Caco-2 (cell line): ENCODE measurements around the gene VWA8. TPM values are rescaled to one million over a fixed set of nuclear protein-coding genes. Genes with fewer than 3 reads are reported as not detected.

Experiments
- BruUV-seq: library from RNA; stranded (reverse); fragments of 400-500 nt; replicated peaks from 2 replicates; lab custom pipeline; 2021; lab: Mats Ljungman, UMichigan
- CTCF ChIA-PET: fragments of 300-600 bp; sonication (Branson Sonifier 250); formaldehyde crosslinking; loops from one replicate; lab custom pipeline; 2022; ENCODE audit warnings: antibody characterized with exemption; lab: Charles Lee
- POLR2A ChIA-PET: fragments of 300-600 bp; sonication (Branson Sonifier 250); formaldehyde crosslinking; loops from one replicate; lab custom pipeline; 2022; ENCODE audit warnings: antibody characterized with exemption; lab: Charles Lee
- DNase-seq, 2 experiments: peaks; one replicate each; pipeline versions ENCODE4 v3.0.0 to v3.0.0-alpha.2; 2020 to 2022
- H3K27me3 ChIP-seq: replicated peaks from 2 replicates; pipeline ENCODE4 v1.6.0; 2011; ENCODE audit warnings: low read length; ENCODE audit not compliant: control insufficient read depth, insufficient read depth
- H3K36me3 ChIP-seq: 2 replicates; pipeline ENCODE4 v1.5.1; 2011; ENCODE audit warnings: low read length; ENCODE audit not compliant: control insufficient read depth, insufficient read depth
- H3K4me1 ChIP-seq: fragments of 250-450 bp; sonication (Bioruptor Pico); 2 replicates; pipeline ENCODE4 v1.5.1; 2020; ENCODE audit warnings: mild to moderate bottlenecking
- H3K4me3 ChIP-seq: 2 replicates; pipeline ENCODE4 v1.5.1; 2011; ENCODE audit warnings: low read depth, mild to moderate bottlenecking, control low read depth, low read length
- H3K9me3 ChIP-seq: fragments of 250-450 bp; sonication (Bioruptor Pico); 2 replicates; pipeline ENCODE4 v1.5.1; 2020; ENCODE audit warnings: mild to moderate bottlenecking, moderate library complexity
- H3K27ac Mint-ChIP-seq: one replicate; pipeline ENCODE4 v1.8.0; 2022; ENCODE audit warnings: mixed read lengths; ENCODE audit not compliant: unreplicated experiment
- H3K27me3 Mint-ChIP-seq: one replicate; pipeline ENCODE4 v1.8.0; 2022; ENCODE audit warnings: mixed read lengths; ENCODE audit not compliant: insufficient read depth, unreplicated experiment
- H3K36me3 Mint-ChIP-seq: one replicate; pipeline ENCODE4 v1.8.0; 2022; ENCODE audit warnings: mild to moderate bottlenecking, mixed read lengths; ENCODE audit not compliant: insufficient read depth, unreplicated experiment
- H3K4me1 Mint-ChIP-seq: one replicate; pipeline ENCODE4 v1.8.0; 2022; ENCODE audit warnings: low read depth, mixed read lengths; ENCODE audit not compliant: unreplicated experiment
- H3K4me3 Mint-ChIP-seq: one replicate; pipeline ENCODE4 v1.8.0; 2022; ENCODE audit warnings: mild to moderate bottlenecking, moderate library complexity, mixed read lengths; ENCODE audit not compliant: unreplicated experiment
- H3K9me3 Mint-ChIP-seq: one replicate; pipeline ENCODE4 v1.8.0; 2022; ENCODE audit warnings: mixed read lengths; ENCODE audit not compliant: unreplicated experiment
- intact Hi-C: fragments of 100-400 bp; cut with micrococcal nuclease; formaldehyde crosslinking; loops from one replicate; pipeline ENCODE4 v1.10.0; 2022; ENCODE audit not compliant: unreplicated experiment
- total RNA-seq: library from RNA; stranded (reverse); gene quantifications from 2 replicates; pipeline ENCODE4 v1.2.3, GENCODE V29; 2022
- TF ChIP-seq, protein P1 (sequence below), 2 experiments: fragments of 200-600 bp in 1 of 2; IDR thresholded peaks; 1 replicate in 1 of 2; 2 replicates in 1 of 2; pipeline versions ENCODE4 v1.5.1 to v1.8.0; 2011 to 2022; ENCODE audit warnings: antibody characterized with exemption in 1 of 2, control low read depth in 1 of 2, inconsistent platforms in 1 of 2, low read depth in 1 of 2, low read length in 1 of 2, mild to moderate bottlenecking in 1 of 2, moderate library complexity in 1 of 2; ENCODE audit not compliant: insufficient read depth in 1 of 2, severe bottlenecking in 1 of 2, unreplicated experiment in 1 of 2

VWA8 gene
- total RNA-seq, 1 experiment from 2014 or later, result 20.7 TPM

- Histone ChIP-seq H3K4me1 (no peaks in the 10 kb centered on the region), H3K36me3 (no peaks in the 10 kb centered on the region), H3K9me3 (no peaks in the 10 kb centered on the region; the same call in 1 of the 2 replicates), H3K4me3 (no peak overlapping the region), H3K27me3 (no peaks in the 10 kb centered on the region)
- H3K27me3 Mint-ChIP-seq, result no peaks in the 10 kb centered on the region
- no TSS peak for BruUV-seq
- no peaks in the 10 kb centered on the region for H3K4me1 Mint-ChIP-seq
- H3K4me3 Mint-ChIP-seq, result no peak overlapping the region
- H3K27ac Mint-ChIP-seq, result no peak overlapping the region
- H3K9me3 Mint-ChIP-seq, result peaks cover 15% of the 10 kb centered on the region
- intact Hi-C loops, result no loop called here
- CTCF ChIA-PET, result interaction anchor here (0.6 kb wide), 1 partner anchor 107 kb away, joined by 6 read pairs; no protein-coding TSS in a partner anchor
- TF ChIP-seq, protein P1, sequence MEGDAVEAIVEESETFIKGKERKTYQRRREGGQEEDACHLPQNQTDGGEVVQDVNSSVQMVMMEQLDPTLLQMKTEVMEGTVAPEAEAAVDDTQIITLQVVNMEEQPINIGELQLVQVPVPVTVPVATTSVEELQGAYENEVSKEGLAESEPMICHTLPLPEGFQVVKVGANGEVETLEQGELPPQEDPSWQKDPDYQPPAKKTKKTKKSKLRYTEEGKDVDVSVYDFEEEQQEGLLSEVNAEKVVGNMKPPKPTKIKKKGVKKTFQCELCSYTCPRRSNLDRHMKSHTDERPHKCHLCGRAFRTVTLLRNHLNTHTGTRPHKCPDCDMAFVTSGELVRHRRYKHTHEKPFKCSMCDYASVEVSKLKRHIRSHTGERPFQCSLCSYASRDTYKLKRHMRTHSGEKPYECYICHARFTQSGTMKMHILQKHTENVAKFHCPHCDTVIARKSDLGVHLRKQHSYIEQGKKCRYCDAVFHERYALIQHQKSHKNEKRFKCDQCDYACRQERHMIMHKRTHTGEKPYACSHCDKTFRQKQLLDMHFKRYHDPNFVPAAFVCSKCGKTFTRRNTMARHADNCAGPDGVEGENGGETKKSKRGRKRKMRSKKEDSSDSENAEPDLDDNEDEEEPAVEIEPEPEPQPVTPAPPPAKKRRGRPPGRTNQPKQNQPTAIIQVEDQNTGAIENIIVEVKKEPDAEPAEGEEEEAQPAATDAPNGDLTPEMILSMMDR (IDR thresholded peaks at IDR 0.05; ENCODE audit: insufficient read depth in 1 of 2, low read depth in 1 of 2, low read length in 1 of 2, severe bottlenecking in 1 of 2, unreplicated experiment in 1 of 2), result no peak
- no peaks in the 10 kb centered on the region for H3K36me3 Mint-ChIP-seq
- POLR2A ChIA-PET, result no interaction called here
- DNase-seq, result no peak
Measured at GRCh38 chr13:41919741-41920487, 41.0 kb downstream of the VWA8 start.

DNA sequence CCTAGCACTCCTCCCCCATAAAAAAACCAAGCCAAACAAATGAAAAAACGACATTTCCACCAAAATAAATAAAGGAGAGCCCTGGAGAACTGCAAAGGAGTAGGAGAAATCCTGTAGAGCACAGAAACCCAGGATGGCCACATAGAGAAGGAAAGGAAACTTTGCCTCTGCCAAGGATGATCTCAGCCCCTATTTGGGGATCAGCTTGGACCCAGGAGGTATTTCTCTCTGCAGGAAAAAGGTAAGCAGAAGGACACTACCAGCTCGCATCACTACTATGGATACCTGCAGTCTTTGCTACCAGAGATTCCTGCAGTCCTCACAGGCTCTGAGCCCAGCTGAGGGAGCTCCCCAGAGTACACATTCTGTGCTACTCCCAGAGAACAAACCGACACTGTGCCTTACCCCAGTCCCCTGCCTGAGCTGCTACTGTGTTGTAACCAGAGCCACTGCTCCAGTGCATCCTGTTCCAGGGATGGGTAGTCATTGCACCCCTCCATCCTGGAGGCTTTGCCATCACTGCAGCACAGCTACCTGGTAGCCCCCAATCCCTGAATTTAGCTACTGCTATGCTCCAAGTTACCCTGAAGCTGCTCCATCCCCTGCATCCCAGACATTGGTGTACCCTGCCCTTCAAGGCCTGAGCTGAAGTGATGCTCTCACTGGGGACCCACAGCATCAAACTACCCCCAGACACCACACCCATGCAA, 41.7 kb downstream of the VWA8 start:
- H3K27ac Mint-ChIP-seq, result no peak overlapping the region
- H3K4me1 Mint-ChIP-seq, result no peaks in the 10 kb centered on the region
- H3K9me3 Mint-ChIP-seq, result peaks cover 8% of the 10 kb centered on the region
- H3K27me3 ChIP-seq, result no peaks in the 10 kb centered on the region
- ChIA-PET POLR2A (no interaction called here), CTCF (no interaction called here)
- no peaks in the 10 kb centered on the region for H3K27me3 Mint-ChIP-seq
- H3K4me3 Mint-ChIP-seq, result no peak overlapping the region
- no peak for DNase-seq
- no peaks in the 10 kb centered on the region for H3K9me3 ChIP-seq
- H3K4me3 ChIP-seq, result no peak overlapping the region
- TF ChIP-seq, protein P1 (IDR thresholded peaks at IDR 0.05; ENCODE audit: insufficient read depth in 1 of 2, low read depth in 1 of 2, low read length in 1 of 2, severe bottlenecking in 1 of 2, unreplicated experiment in 1 of 2), result no peak
- intact Hi-C loops, result no loop called here
- H3K36me3 Mint-ChIP-seq, result no peaks in the 10 kb centered on the region
- no peaks in the 10 kb centered on the region for H3K36me3 ChIP-seq
- no TSS peak for BruUV-seq
- H3K4me1 ChIP-seq, result no peaks in the 10 kb centered on the region

- Mint-ChIP-seq H3K9me3 (no peaks in the 10 kb centered on the region), H3K4me1 (no peaks in the 10 kb centered on the region)
- TF ChIP-seq, protein P1 (IDR thresholded peaks at IDR 0.05; ENCODE audit: insufficient read depth in 1 of 2, low read depth in 1 of 2, low read length in 1 of 2, severe bottlenecking in 1 of 2, unreplicated experiment in 1 of 2), result no peak
Measured at GRCh38 chr13:41917641-41918040, 43.3 kb downstream of the VWA8 start.

More at GRCh38 chr13:41917641-41918040, 43.3 kb downstream of the VWA8 start:
- Histone ChIP-seq H3K4me3 (no peak overlapping the region), H3K4me1 (no peaks in the 10 kb centered on the region), H3K27me3 (no peaks in the 10 kb centered on the region), H3K36me3 (no peaks in the 10 kb centered on the region), H3K9me3 (no peaks in the 10 kb centered on the region)
- no peak for DNase-seq
- BruUV-seq, result no TSS peak
- CTCF ChIA-PET, result no interaction called here
- POLR2A ChIA-PET, result no interaction called here
- Mint-ChIP-seq H3K27ac (no peak overlapping the region), H3K36me3 (no peaks in the 10 kb centered on the region), H3K4me3 (no peak overlapping the region), H3K27me3 (no peaks in the 10 kb centered on the region)
- intact Hi-C loops, result no loop called here
